MM.1S (cell line): Measurements from ENCODE around the gene RAB9A.

Experiments used
- DNase-seq: peaks from one replicate; pipeline ENCODE4 v3.0.0-alpha.2; 2015
- H2AFZ ChIP-seq: fragments of 300-600 bp; sonication (generic); 2 replicates; pipeline ENCODE4 v1.6.0; 2016; ENCODE audit warnings: antibody characterized with exemption, low read length
- H3F3A ChIP-seq: fragments of 300-600 bp; sonication (generic); 2 replicates; pipeline ENCODE4 v1.6.1; 2016; ENCODE audit warnings: mild to moderate bottlenecking, antibody characterized with exemption, low read length, moderate library complexity, mixed read lengths; ENCODE audit not compliant: insufficient read depth
- H3K27ac ChIP-seq: fragments of 300-600 bp; sonication (generic); 2 replicates; pipeline ENCODE4 v1.5.1; 2016; ENCODE audit warnings: mild to moderate bottlenecking, low read length
- H3K27me3 ChIP-seq: fragments of 300-600 bp; sonication (generic); replicated peaks from 2 replicates; pipeline ENCODE4 v1.6.0; 2016; ENCODE audit warnings: low read length; ENCODE audit not compliant: insufficient read depth
- H3K36me3 ChIP-seq: fragments of 300-600 bp; sonication (generic); replicated peaks from 2 replicates; pipeline ENCODE4 v1.6.1; 2016; ENCODE audit warnings: mild to moderate bottlenecking, low read length, mixed read lengths; ENCODE audit not compliant: insufficient read depth
- H3K4me1 ChIP-seq: fragments of 300-600 bp; sonication (generic); 2 replicates; pipeline ENCODE4 v1.6.1; 2016; ENCODE audit warnings: low read length, mixed read lengths
- H3K4me2 ChIP-seq: fragments of 300-600 bp; sonication (generic); 2 replicates; pipeline ENCODE4 v1.6.0; 2016; ENCODE audit warnings: low read depth, low read length
- H3K4me3 ChIP-seq: fragments of 300-600 bp; sonication (generic); 2 replicates; pipeline ENCODE4 v1.5.1; 2016; ENCODE audit warnings: low read length, mixed read lengths
- H3K79me2 ChIP-seq: fragments of 300-600 bp; sonication (generic); 2 replicates; pipeline ENCODE4 v1.6.1; 2016; ENCODE audit warnings: mixed run types, low read length, mixed read lengths
- H3K9ac ChIP-seq: fragments of 300-600 bp; sonication (generic); 2 replicates; pipeline ENCODE4 v1.6.1; 2016; ENCODE audit warnings: low read length, mixed read lengths
- H3K9me2 ChIP-seq: fragments of 300-600 bp; sonication (generic); replicated peaks from 2 replicates; pipeline ENCODE4 v1.6.1; 2016; ENCODE audit warnings: mild to moderate bottlenecking, low read length, mixed read lengths; ENCODE audit not compliant: insufficient read depth
- H3K9me3 ChIP-seq: fragments of 300-600 bp; sonication (generic); replicated peaks from 2 replicates; pipeline ENCODE4 v1.6.1; 2016; ENCODE audit warnings: mild to moderate bottlenecking, low read length, mixed read lengths; ENCODE audit not compliant: insufficient read depth
- H4K20me1 ChIP-seq: fragments of 300-600 bp; sonication (generic); 2 replicates; pipeline ENCODE4 v1.6.1; 2016; ENCODE audit warnings: mild to moderate bottlenecking, low read length, moderate library complexity, mixed read lengths; ENCODE audit not compliant: insufficient read depth
- EZH2 ChIP-seq: fragments of 300-600 bp; sonication (generic); optimal IDR thresholded peaks from 2 replicates; pipeline ENCODE3; 2017; ENCODE audit warnings: low read depth, mild to moderate bottlenecking, antibody characterized with exemption, low read length, mixed read lengths
- EZH2phosphoT487 ChIP-seq: fragments of 300-600 bp; sonication (generic); IDR thresholded peaks from 2 replicates; pipeline ENCODE4 v1.6.1; 2018; ENCODE audit warnings: antibody characterized with exemption, low read length
- TF ChIP-seq, protein P1 (sequence below): fragments of 300-600 bp; sonication (generic); IDR thresholded peaks from 2 replicates; pipeline ENCODE4 v1.5.1; 2016; ENCODE audit warnings: antibody characterized with exemption, low read length, mixed read lengths

Gene RAB9A

DNA sequence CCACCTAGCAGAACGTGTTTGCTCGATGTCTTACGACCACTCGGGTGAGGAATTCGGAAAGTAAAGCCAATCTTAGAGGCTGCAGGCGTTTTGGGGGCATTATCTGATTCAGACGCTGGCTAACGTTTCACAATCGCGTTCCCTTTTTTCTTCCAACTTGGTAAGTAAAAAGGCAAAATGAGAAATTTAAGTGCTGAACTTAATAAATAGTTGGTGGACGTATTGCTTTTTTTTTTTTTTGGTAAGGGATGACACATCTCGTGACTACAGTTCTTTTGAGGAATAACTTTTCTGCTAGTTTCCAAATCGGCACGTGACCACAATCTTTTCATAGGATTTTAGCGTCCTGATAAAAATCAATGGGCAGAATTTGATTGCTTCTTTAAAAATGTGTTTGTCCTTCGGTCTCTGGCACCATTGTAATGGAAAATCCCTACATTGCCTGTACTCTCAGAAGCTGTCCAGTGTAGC, 848 bp downstream of the RAB9A start:
- peaks cover 6% of the 10 kb centered on the region; the same call in 1 of the 2 replicates for H3K4me1 ChIP-seq
- peak overlapping the region; percentile 91 for H3K9ac ChIP-seq
- H4K20me1 ChIP-seq: no peaks in the 10 kb centered on the region
- H3K4me3 ChIP-seq: peak overlapping the region; percentile 79
- no peak overlapping the region for H2AFZ ChIP-seq
- peak overlapping the region; percentile 68 for H3K4me2 ChIP-seq
- no peaks in the 10 kb centered on the region for H3K36me3 ChIP-seq
- no peaks in the 10 kb centered on the region for H3F3A ChIP-seq
- peaks cover 57% of the 10 kb centered on the region for H3K79me2 ChIP-seq
- H3K27ac ChIP-seq: peak overlapping the region; percentile 67; the same call in 1 of the 2 replicates
- H3K27me3 ChIP-seq: no peaks in the 10 kb centered on the region
- TF ChIP-seq, protein P1, sequence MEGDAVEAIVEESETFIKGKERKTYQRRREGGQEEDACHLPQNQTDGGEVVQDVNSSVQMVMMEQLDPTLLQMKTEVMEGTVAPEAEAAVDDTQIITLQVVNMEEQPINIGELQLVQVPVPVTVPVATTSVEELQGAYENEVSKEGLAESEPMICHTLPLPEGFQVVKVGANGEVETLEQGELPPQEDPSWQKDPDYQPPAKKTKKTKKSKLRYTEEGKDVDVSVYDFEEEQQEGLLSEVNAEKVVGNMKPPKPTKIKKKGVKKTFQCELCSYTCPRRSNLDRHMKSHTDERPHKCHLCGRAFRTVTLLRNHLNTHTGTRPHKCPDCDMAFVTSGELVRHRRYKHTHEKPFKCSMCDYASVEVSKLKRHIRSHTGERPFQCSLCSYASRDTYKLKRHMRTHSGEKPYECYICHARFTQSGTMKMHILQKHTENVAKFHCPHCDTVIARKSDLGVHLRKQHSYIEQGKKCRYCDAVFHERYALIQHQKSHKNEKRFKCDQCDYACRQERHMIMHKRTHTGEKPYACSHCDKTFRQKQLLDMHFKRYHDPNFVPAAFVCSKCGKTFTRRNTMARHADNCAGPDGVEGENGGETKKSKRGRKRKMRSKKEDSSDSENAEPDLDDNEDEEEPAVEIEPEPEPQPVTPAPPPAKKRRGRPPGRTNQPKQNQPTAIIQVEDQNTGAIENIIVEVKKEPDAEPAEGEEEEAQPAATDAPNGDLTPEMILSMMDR: no peak
- TF ChIP-seq EZH2phosphoT487 (no peak), EZH2 (no peak)
- H3K9me3 ChIP-seq: no peaks in the 10 kb centered on the region
- no peak for DNase-seq
- H3K9me2 ChIP-seq: no peaks in the 10 kb centered on the region

GRCh38 chrX:13690836-13691235, 1.9 kb downstream of the RAB9A start:
- Histone ChIP-seq H2AFZ (no peak overlapping the region), H3K27ac (no peak overlapping the region), H4K20me1 (no peaks in the 10 kb centered on the region), H3K79me2 (peaks cover 68% of the 10 kb centered on the region), H3K27me3 (no peaks in the 10 kb centered on the region), H3F3A (no peaks in the 10 kb centered on the region), H3K9me3 (no peaks in the 10 kb centered on the region), H3K4me1 (peaks cover 6% of the 10 kb centered on the region; the same call in 1 of the 2 replicates), H3K36me3 (no peaks in the 10 kb centered on the region), H3K4me2 (peak overlapping the region; percentile 68; the same call in 1 of the 2 replicates), H3K9ac (peak overlapping the region; percentile 91; the same call in 1 of the 2 replicates), H3K9me2 (no peaks in the 10 kb centered on the region), H3K4me3 (no peak overlapping the region; the same call in 1 of the 2 replicates)
- no peak for TF ChIP-seq EZH2
- TF ChIP-seq, protein P1: peak; percentile 24
- DNase-seq: no peak

- no peaks in the 10 kb centered on the region for H4K20me1 ChIP-seq
- H3F3A ChIP-seq: no peaks in the 10 kb centered on the region
- H3K27me3 ChIP-seq: no peaks in the 10 kb centered on the region
- no peak for DNase-seq
- no peak overlapping the region for H3K4me2 ChIP-seq
- H3K4me1 ChIP-seq: peaks cover 6% of the 10 kb centered on the region; the same call in 1 of the 2 replicates
- TF ChIP-seq, protein P1: no peak
- TF ChIP-seq EZH2 (no peak), EZH2phosphoT487 (no peak)
- H3K4me3 ChIP-seq: no peak overlapping the region
- H3K9ac ChIP-seq: no peak overlapping the region
- H2AFZ ChIP-seq: no peak overlapping the region
- H3K27ac ChIP-seq: no peak overlapping the region
- no peaks in the 10 kb centered on the region for H3K9me2 ChIP-seq
- H3K79me2 ChIP-seq: peaks cover 77% of the 10 kb centered on the region
- H3K9me3 ChIP-seq: no peaks in the 10 kb centered on the region
- no peaks in the 10 kb centered on the region for H3K36me3 ChIP-seq
These were observed 3.0 kb downstream of the RAB9A start for GRCh38 chrX:13691841-13692371.
